Ascending aorta (tissue), 2 donors: ENCODE results near the gene WDR59. TPM values are rescaled to one million over a fixed set of nuclear protein-coding genes. Genes with fewer than 3 reads are reported as not detected.
A peak's percentile ranks its signal among the peaks of the same experiment; 100 is the strongest.

ENCODE experiments used
- DNase-seq, 2 donors: peaks; one replicate each; pipeline ENCODE4 v3.0.0-alpha.2; 2019; ENCODE audit warnings: low spot score in 2 of 2
- H3K27ac ChIP-seq, 2 donors: fragments of 200-600 bp; sonication (generic); one replicate each; pipeline ENCODE4 v1.5.1; 2016 to 2017; ENCODE audit warnings: mild to moderate bottlenecking in 1 of 2
- H3K27me3 ChIP-seq: fragments of 200-600 bp; sonication (generic); one replicate; pipeline ENCODE4 v1.5.1; 2017
- H3K36me3 ChIP-seq, 2 donors: fragments of 200-600 bp; sonication (generic); one replicate each; pipeline ENCODE4 v1.5.1; 2016
- H3K4me1 ChIP-seq, 2 donors: fragments of 200-600 bp; sonication (generic); one replicate each; pipeline ENCODE4 v1.5.1; 2016 to 2017; ENCODE audit warnings: mild to moderate bottlenecking in 1 of 2
- H3K4me3 ChIP-seq, 2 donors: fragments of 200-600 bp; sonication (generic); one replicate each; pipeline ENCODE4 v1.5.1; 2016 to 2017; ENCODE audit warnings: mild to moderate bottlenecking in 1 of 2
- H3K9me3 ChIP-seq, 2 donors: fragments of 200-600 bp; sonication (generic); one replicate each; pipeline ENCODE4 v1.5.1; 2016
- CTCF ChIP-seq, 3 experiments: fragments of 200-600 bp in 2 of 3; fragments of 450-650 bp in 1 of 3; sonication (generic) in 2 of 3; IDR thresholded peaks; one replicate each; pipeline ENCODE4 v1.5.1; 2016 to 2019; ENCODE audit warnings: antibody characterized with exemption in 3 of 3, mild to moderate bottlenecking in 1 of 3, moderate library complexity in 1 of 3
- intact Hi-C: fragments of 100-400 bp; cut with DNase I; formaldehyde crosslinking; loops from one replicate; pipeline ENCODE4 v1.15.1; 2023
- total RNA-seq: library from RNA; depleted of rRNA; stranded (reverse); fragments of >200 nt; gene quantifications from one replicate; pipeline ENCODE4 v1.1.0, GENCODE V29; 2016

Gene WDR59
- total RNA-seq, 1 donor from 2014 or later = 22.0 TPM

GRCh38 chr16:74872302-74872701, 112.6 kb downstream of the WDR59 start:
- no peak overlapping the region for H3K27ac ChIP-seq
- DNase-seq = no peak
- intact Hi-C loops = no loop called here
- H3K27me3 ChIP-seq = no peaks in the 10 kb centered on the region
- H3K4me1 ChIP-seq = no peaks in the 10 kb centered on the region
- no peak for TF ChIP-seq CTCF (IDR thresholded peaks at IDR 0.05)
- no peak overlapping the region for H3K4me3 ChIP-seq
- H3K9me3 ChIP-seq = no peaks in the 10 kb centered on the region
- H3K36me3 ChIP-seq = peaks cover 22 to 42% of the 10 kb centered on the region in 2 donors

GRCh38 chr16:74871608-74872007, 113.3 kb downstream of the WDR59 start:
- Histone ChIP-seq H3K9me3 (no peaks in the 10 kb centered on the region), H3K27ac (no peak overlapping the region), H3K4me3 (no peak overlapping the region), H3K27me3 (no peaks in the 10 kb centered on the region), H3K36me3 (peaks cover 21 to 37% of the 10 kb centered on the region in 2 donors), H3K4me1 (peaks cover 0 to under 1% of the 10 kb centered on the region in 2 donors)
- no peak for DNase-seq
- intact Hi-C loops = no loop called here
- TF ChIP-seq CTCF (IDR thresholded peaks at IDR 0.05) = no peak

- intact Hi-C loops = no loop called here
- Histone ChIP-seq H3K36me3 (peaks cover 10 to 16% of the 10 kb centered on the region in 2 donors), H3K27me3 (no peaks in the 10 kb centered on the region), H3K4me3 (no peak overlapping the region), H3K27ac (peak overlapping the region in 1 of 2 donors; percentile 22), H3K9me3 (no peaks in the 10 kb centered on the region), H3K4me1 (peaks cover 0 to 4% of the 10 kb centered on the region in 2 donors)
- DNase-seq = no peak
- TF ChIP-seq CTCF (IDR thresholded peaks at IDR 0.05) = no peak
Observed at GRCh38 chr16:74868501-74868900, 116.4 kb downstream of the WDR59 start.

- H3K4me3 ChIP-seq = no peak overlapping the region
- H3K27me3 ChIP-seq = no peaks in the 10 kb centered on the region
- H3K36me3 ChIP-seq = peaks cover 6 to 11% of the 10 kb centered on the region in 2 donors
- no peak for DNase-seq
- peaks cover 0 to 4% of the 10 kb centered on the region in 2 donors for H3K4me1 ChIP-seq
- TF ChIP-seq CTCF (IDR thresholded peaks at IDR 0.05) = no peak
- H3K27ac ChIP-seq = no peak overlapping the region
- no peaks in the 10 kb centered on the region for H3K9me3 ChIP-seq
- intact Hi-C loops = no loop called here
Observed at GRCh38 chr16:74868035-74868434, 116.9 kb downstream of the WDR59 start.

- Histone ChIP-seq H3K27me3 (no peaks in the 10 kb centered on the region), H3K4me1 (peaks cover 0 to 4% of the 10 kb centered on the region in 2 donors), H3K4me3 (no peak overlapping the region), H3K36me3 (peaks cover 0 to 9% of the 10 kb centered on the region in 2 donors), H3K27ac (no peak overlapping the region), H3K9me3 (no peaks in the 10 kb centered on the region)
- no peak for TF ChIP-seq CTCF (IDR thresholded peaks at IDR 0.05)
- DNase-seq = no peak
- intact Hi-C loops = no loop called here
Observed at GRCh38 chr16:74867281-74867849, 117.6 kb downstream of the WDR59 start.
